Spinal cord (tissue), 10 donors: Measurements from ENCODE around the gene MARCHF3. TPM values are rescaled to one million over a fixed set of nuclear protein-coding genes. Genes with fewer than 3 reads are reported as not detected.

Source experiments
- DNase-seq, 6 donors: peaks; one replicate each; pipeline versions ENCODE4 v3.0.0 to v3.0.0-alpha.2; 2013 to 2015; ENCODE audit warnings: low spot score in 6 of 6, low read depth in 4 of 6
- H3K27ac ChIP-seq: one replicate; pipeline ENCODE4 v1.5.1; 2013; ENCODE audit warnings: low read depth, low read length, control low read depth
- H3K27me3 ChIP-seq: one replicate; pipeline ENCODE4 v1.6.1; 2013; ENCODE audit warnings: low read length; ENCODE audit not compliant: control insufficient read depth, insufficient read depth
- H3K36me3 ChIP-seq: one replicate; pipeline ENCODE4 v1.6.1; 2013; ENCODE audit warnings: low read length; ENCODE audit not compliant: control insufficient read depth, insufficient read depth
- H3K4me1 ChIP-seq: one replicate; pipeline ENCODE4 v1.6.1; 2013; ENCODE audit warnings: low read length; ENCODE audit not compliant: control insufficient read depth, insufficient read depth
- H3K4me3 ChIP-seq: one replicate; pipeline ENCODE4 v1.5.1; 2013; ENCODE audit warnings: low read depth, low read length, control low read depth
- H3K9me3 ChIP-seq: one replicate; pipeline ENCODE4 v1.6.1; 2013; ENCODE audit warnings: low read length; ENCODE audit not compliant: control insufficient read depth, insufficient read depth
- WGBS: methylation state at CpG from one replicate; pipeline ENCODE4 v1.1.5; 2013; ENCODE audit warnings: missing lambda C conversion rate; ENCODE audit not compliant: insufficient coverage; 5-methylcytosine and 5-hydroxymethylcytosine counted together
- polyA plus RNA-seq, 2 donors: library from polyadenylated mRNA; unstranded; fragments of 120-200 nt; gene quantifications; one replicate each; pipeline ENCODE4 v1.2.1, GENCODE V29; 2013; ENCODE audit not compliant: insufficient read length in 2 of 2
- total RNA-seq, 2 donors: library from RNA; depleted of rRNA in 1 of 2; stranded (reverse); fragments of 120-200 nt in 1 of 2; fragments of >200 nt in 1 of 2; gene quantifications; one replicate each; pipeline versions ENCODE4 v1.2.3 to v1.2.4, GENCODE V29; 2013 to 2014
- donor health status: healthy.

Gene MARCHF3
- total and polyA plus RNA-seq, 4 donors: 21.5 to 27.5 (median 23.8) TPM

GRCh38 chr5:126995689-126996088, 34.7 kb downstream of the MARCHF3 start:
- Histone ChIP-seq H3K27ac (no peak overlapping the region), H3K4me3 (no peak overlapping the region), H3K36me3 (no peaks in the 10 kb centered on the region), H3K4me1 (peaks cover 6% of the 10 kb centered on the region), H3K27me3 (no peaks in the 10 kb centered on the region), H3K9me3 (no peaks in the 10 kb centered on the region)
- DNase-seq: no peak
- no CpG with 5 or more reads among the region's 1 CpG for WGBS

GRCh38 chr5:126995039-126995438, 35.3 kb downstream of the MARCHF3 start:
- H3K4me1 ChIP-seq: peaks cover 6% of the 10 kb centered on the region
- no peak for DNase-seq
- 93% methylated on average over 3 of the region's 3 CpGs for WGBS
- no peak overlapping the region for H3K27ac ChIP-seq
- H3K4me3 ChIP-seq: no peak overlapping the region
- H3K36me3 ChIP-seq: no peaks in the 10 kb centered on the region
- no peaks in the 10 kb centered on the region for H3K9me3 ChIP-seq
- H3K27me3 ChIP-seq: no peaks in the 10 kb centered on the region

- no peak overlapping the region for H3K4me3 ChIP-seq
- H3K36me3 ChIP-seq: no peaks in the 10 kb centered on the region
- DNase-seq: no peak
- H3K9me3 ChIP-seq: no peaks in the 10 kb centered on the region
- WGBS: 97% methylated on average over 3 of the region's 4 CpGs
- H3K27me3 ChIP-seq: no peaks in the 10 kb centered on the region
- H3K27ac ChIP-seq: no peak overlapping the region
- peaks cover 6% of the 10 kb centered on the region for H3K4me1 ChIP-seq
Observed at GRCh38 chr5:126994485-126994884, 35.9 kb downstream of the MARCHF3 start.

GRCh38 chr5:126988021-126988569, 42.3 kb downstream of the MARCHF3 start:
- no peaks in the 10 kb centered on the region for H3K36me3 ChIP-seq
- no peak for DNase-seq
- H3K4me1 ChIP-seq: no peaks in the 10 kb centered on the region
- no peaks in the 10 kb centered on the region for H3K9me3 ChIP-seq
- 94% methylated on average over 3 of the region's 3 CpGs for WGBS
- no peak overlapping the region for H3K4me3 ChIP-seq
- H3K27me3 ChIP-seq: no peaks in the 10 kb centered on the region
- no peak overlapping the region for H3K27ac ChIP-seq

- H3K9me3 ChIP-seq: no peaks in the 10 kb centered on the region
- H3K27me3 ChIP-seq: no peaks in the 10 kb centered on the region
- DNase-seq: no peak
- WGBS: 83% methylated on average over 1 of the region's 4 CpGs
- no peaks in the 10 kb centered on the region for H3K36me3 ChIP-seq
- no peaks in the 10 kb centered on the region for H3K4me1 ChIP-seq
- H3K27ac ChIP-seq: no peak overlapping the region
- H3K4me3 ChIP-seq: no peak overlapping the region
Observed at GRCh38 chr5:126987271-126987899, 43.0 kb downstream of the MARCHF3 start.

- no peak for DNase-seq
- Histone ChIP-seq H3K36me3 (no peaks in the 10 kb centered on the region), H3K4me1 (peaks cover 3% of the 10 kb centered on the region), H3K4me3 (no peak overlapping the region), H3K9me3 (no peaks in the 10 kb centered on the region), H3K27ac (no peak overlapping the region), H3K27me3 (no peaks in the 10 kb centered on the region)
- no CpG with 5 or more reads among the region's 2 CpGs for WGBS
Observed at GRCh38 chr5:126984632-126985031, 45.7 kb downstream of the MARCHF3 start.

- Histone ChIP-seq H3K27ac (no peak overlapping the region), H3K27me3 (no peaks in the 10 kb centered on the region), H3K4me1 (peaks cover 3% of the 10 kb centered on the region), H3K36me3 (no peaks in the 10 kb centered on the region), H3K9me3 (no peaks in the 10 kb centered on the region), H3K4me3 (no peak overlapping the region)
- WGBS: 100% methylated on average over 1 of the region's 2 CpGs
- no peak for DNase-seq
Observed at GRCh38 chr5:126983874-126984266, 46.5 kb downstream of the MARCHF3 start.

GRCh38 chr5:126982926-126983873, 47.2 kb downstream of the MARCHF3 start:
- H3K9me3 ChIP-seq: no peaks in the 10 kb centered on the region
- 93% methylated on average over 10 of the region's 12 CpGs for WGBS
- no peak overlapping the region for H3K4me3 ChIP-seq
- DNase-seq: no peak
- H3K36me3 ChIP-seq: no peaks in the 10 kb centered on the region
- H3K27ac ChIP-seq: no peak overlapping the region
- H3K27me3 ChIP-seq: no peaks in the 10 kb centered on the region
- H3K4me1 ChIP-seq: peaks cover 3% of the 10 kb centered on the region

- Histone ChIP-seq H3K27me3 (no peaks in the 10 kb centered on the region), H3K4me1 (peaks cover 3% of the 10 kb centered on the region), H3K9me3 (no peaks in the 10 kb centered on the region), H3K27ac (no peak overlapping the region), H3K36me3 (no peaks in the 10 kb centered on the region), H3K4me3 (no peak overlapping the region)
- DNase-seq: no peak
- 86% methylated on average over 1 of the region's 1 CpG for WGBS
Observed at GRCh38 chr5:126982202-126982601, 48.2 kb downstream of the MARCHF3 start.
